GM18511 (cell line): ENCODE data around the gene TNFSF13.

Experiments
- ATAC-seq: cut with Tn5 transposase; IDR thresholded peaks from one replicate; pipeline ENCODE4 v1.9.1; 2021; ENCODE audit warnings: mild to moderate bottlenecking, moderate library complexity; ENCODE audit not compliant: unreplicated experiment

The TNFSF13 gene

DNA sequence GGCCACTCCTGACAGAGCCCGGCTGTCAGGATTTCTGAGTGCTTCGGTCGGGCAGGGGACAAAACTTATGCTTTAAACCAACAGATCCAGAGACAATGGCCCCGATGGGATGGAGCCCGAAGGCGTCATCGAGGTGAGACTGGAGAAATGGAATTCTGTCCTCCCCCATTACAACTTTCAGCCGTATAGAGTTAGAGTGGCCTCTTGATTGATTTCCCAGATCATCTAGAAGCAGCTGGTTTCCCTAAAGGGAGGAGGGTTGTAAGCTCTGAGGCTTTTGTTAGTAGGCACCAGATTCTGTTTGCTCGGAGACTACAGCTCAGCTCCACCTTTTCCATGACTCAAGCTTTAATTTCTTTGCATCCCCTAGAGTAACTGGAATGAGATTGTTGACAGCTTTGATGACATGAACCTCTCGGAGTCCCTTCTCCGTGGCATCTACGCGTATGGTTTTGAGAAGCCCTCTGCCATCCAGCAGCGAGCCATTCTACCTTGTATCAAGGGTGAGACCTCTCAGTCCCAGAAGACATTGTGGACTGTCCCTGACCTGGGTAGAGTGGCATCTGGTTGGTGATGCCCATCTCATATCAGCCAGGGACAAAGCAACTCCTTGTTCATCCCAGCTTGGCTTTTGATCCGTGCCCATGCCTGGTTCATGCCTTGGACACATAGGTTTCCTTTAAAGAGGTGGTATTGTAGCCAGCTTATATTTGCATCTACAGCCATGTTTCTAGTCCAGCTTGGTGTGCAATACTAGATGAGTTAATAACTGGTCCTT, 15.8 kb downstream of the TNFSF13 start:
- ATAC-seq = no peak

GRCh38 chr17:7575481-7575883, 16.9 kb downstream of the TNFSF13 start:
- ATAC-seq = no peak

DNA sequence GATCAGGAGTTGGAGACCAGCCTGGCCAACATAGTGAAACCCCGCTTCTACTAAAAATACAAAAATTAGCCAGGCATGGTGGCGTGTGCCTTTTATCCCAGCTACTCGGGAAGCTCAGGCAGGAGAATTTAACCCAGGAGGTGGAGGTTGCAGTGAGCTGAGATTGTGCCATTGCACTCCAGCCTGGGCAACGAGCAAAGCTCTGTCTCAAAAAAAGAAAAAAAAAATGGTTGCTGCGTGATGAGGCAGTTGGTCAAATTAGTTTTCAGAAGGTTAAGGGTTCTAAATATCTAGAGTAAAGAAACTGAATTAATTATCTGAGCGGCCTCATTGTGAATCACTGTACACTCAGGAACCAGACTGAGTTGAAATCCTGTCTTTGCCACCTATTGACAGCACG, 17.4 kb downstream of the TNFSF13 start:
- no peak for ATAC-seq

- ATAC-seq = no peak
These were observed 17.9 kb downstream of the TNFSF13 start for GRCh38 chr17:7576432-7576937.

DNA sequence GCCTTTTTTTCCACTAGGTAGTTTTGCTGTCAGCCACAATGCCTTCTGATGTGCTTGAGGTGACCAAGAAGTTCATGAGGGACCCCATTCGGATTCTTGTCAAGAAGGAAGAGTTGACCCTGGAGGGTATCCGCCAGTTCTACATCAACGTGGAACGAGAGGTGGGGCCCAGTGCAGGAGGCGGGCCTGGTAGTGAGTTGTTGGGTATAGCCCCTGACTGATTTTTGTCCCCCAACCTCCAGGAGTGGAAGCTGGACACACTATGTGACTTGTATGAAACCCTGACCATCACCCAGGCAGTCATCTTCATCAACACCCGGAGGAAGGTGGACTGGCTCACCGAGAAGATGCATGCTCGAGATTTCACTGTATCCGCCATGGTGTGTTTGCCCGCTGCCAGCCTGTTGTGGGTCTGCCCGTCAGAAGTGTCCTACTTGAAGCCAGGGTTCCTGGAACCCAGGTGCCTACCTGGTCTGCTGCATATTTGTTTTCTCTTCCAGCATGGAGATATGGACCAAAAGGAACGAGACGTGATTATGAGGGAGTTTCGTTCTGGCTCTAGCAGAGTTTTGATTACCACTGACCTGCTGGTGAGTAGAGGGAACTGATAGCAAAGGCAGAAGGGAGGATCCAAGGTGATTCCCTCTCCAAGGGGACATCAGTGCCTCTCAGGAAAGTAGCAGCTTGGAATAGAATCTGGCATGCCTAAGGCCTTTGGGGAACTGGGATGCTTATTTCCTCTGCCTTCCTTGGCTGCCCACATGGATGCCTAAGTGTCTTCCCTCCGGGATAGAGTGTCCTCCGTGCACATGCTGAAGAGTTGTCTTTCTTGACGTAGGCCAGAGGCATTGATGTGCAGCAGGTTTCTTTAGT, 19.0 kb downstream of the TNFSF13 start:
- ATAC-seq = no peak

- ATAC-seq = peak; percentile 67
These were observed 20.7 kb downstream of the TNFSF13 start, which contains the start of gene CD68 for GRCh38 chr17:7579001-7579833. TSS of gene CD68 (plus strand) at chr17:7579638. CDS start at chr17:7579678, 40 bp downstream.

DNA sequence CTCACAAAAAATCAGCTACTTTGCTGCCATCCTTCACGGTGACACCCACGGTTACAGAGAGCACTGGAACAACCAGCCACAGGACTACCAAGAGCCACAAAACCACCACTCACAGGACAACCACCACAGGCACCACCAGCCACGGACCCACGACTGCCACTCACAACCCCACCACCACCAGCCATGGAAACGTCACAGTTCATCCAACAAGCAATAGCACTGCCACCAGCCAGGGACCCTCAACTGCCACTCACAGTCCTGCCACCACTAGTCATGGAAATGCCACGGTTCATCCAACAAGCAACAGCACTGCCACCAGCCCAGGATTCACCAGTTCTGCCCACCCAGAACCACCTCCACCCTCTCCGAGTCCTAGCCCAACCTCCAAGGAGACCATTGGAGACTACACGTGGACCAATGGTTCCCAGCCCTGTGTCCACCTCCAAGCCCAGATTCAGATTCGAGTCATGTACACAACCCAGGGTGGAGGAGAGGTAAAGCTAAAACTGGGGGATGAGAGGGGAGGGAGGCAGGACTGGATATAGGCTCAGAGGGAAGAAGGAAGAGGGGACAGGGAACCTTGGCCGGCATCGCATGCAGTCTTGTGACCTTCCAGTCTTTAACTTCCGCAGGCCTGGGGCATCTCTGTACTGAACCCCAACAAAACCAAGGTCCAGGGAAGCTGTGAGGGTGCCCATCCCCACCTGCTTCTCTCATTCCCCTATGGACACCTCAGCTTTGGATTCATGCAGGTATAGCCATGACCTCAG, 21.5 kb downstream of the TNFSF13 start:
- peak; percentile 6 for ATAC-seq

- ATAC-seq = no peak
These were observed 22.3 kb downstream of the TNFSF13 start for GRCh38 chr17:7580604-7581575.

DNA sequence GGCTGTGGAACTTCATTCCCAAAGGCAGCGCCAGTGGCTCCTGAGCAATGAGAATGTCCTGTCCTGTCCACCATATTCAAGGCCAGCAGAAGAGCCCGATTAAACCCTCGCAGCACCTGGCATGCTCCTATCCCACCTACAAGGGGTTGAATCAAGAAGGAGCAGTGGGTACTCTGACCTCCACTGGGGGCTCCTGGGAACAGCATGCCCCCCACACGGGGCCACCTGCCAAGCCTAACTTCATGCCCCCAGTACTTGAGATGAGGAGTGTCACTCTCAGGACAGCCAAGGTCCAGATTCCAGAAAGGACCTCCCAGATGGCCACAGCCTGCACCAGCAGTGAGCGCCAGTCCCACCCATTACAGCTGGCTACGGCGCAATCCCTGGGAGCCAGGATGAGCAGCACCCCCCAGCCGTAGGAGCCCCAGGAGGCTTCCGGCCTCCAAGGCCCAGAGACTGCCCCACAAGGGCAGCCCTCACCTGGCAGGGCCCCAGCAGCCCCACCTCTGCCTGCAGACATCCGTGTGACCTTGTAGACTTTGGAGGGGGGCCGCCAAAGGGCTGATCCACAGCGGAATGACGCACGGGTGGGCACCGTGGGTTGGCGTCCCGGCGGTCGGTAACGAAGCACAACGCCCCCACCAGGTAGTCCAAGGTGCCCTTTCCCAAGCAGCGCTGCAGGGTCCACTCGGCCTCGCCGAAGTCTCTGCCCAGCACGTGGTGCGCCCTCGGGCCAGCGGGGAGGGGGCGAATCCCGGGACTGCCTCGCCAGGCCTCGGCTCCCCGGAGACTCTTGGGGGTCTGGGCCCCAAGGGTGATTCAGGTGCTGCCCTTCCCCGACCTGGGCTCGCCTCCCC, 24.1 kb downstream of the TNFSF13 start:
- no peak for ATAC-seq

DNA sequence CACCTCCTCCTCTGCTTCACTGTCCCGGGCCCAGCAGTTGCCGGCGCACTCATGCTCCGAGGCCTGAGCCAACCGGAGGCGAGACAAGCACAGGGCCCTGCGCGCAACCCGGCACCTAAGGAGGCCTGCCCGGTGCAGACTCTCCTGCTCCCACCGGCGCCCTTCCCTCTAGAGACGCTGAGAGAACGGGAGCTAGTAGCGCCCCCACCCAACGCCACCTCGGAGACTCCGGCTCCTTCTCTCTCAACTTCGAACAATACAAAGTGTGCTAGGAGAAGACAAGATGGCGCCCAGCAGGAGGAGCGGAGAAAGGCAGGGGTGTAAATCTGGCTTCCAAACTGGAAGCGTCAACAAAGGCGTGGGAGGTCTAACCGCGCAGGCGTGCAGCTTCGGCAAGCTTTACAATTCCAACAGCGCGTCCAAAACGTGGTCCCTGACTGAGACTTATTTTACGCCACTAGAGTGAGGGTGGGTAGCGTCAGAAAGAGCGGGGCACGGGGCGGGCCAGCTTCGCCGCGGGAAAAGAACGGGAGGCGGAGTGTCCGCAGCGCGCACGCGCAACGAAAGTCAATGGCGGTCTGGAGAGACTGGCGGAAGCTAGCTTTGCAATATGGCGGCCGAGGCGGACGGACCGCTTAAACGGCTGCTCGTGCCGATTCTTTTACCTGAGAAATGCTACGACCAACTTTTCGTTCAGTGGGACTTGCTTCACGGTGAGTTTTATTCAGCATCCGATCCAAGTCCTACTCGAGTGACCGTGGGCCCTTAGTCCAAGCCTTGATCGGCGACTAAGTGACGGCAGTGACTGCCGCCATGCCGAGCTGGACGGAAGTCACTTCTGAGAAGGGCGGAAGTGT, 24.9 kb downstream of the TNFSF13 start, which contains the start of gene MPDU1:
MPDU1 (plus strand) TSS at position 600 of the 857 bp plus-strand sequence; CDS start at position 611, 11 bp downstream.
- ATAC-seq = peak; percentile 75

DNA sequence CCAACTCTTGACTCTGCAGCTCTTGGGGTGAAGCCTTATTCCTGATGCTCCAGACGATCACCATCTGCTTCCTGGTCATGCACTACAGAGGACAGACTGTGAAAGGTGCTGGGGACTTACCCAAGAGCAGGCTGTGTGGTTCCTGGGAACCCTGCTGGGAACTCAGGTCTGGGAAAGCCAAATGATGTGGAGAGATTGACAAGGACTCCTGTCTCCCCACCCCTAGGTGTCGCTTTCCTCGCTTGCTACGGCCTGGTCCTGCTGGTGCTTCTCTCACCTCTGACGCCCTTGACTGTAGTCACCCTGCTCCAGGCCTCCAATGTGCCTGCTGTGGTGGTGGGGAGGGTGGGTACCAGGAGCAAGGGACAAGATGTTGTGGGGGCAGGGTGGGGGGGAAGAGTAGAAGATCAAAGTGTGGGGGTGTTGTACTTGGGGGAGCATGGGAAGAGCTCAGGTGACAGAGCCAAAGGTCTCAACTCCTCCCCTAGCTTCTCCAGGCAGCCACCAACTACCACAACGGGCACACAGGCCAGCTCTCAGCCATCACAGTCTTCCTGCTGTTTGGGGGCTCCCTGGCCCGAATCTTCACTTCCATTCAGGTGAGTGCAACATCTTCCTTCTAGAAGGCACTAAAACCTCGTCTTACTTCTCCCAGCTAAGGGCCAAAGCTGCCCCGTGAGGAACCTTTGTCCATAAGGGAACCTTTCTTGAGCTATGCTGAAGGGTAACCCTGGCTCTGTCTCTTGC, 28.3 kb downstream of the TNFSF13 start:
- no peak for ATAC-seq

- ATAC-seq = no peak
These were observed 29.0 kb downstream of the TNFSF13 start for GRCh38 chr17:7587420-7588151.

GRCh38 chr17:7588553-7589203, 30.1 kb downstream of the TNFSF13 start:
- no peak for ATAC-seq

GRCh38 chr17:7589204-7589868, 30.8 kb downstream of the TNFSF13 start:
- ATAC-seq = no peak
